Duodenal mucosa (tissue), 2 donors: ENCODE measurements around the gene DYNC1H1.
"Not testable (repeated sequence)": the region's sequence is repeated elsewhere in the genome, so short reads cannot be mapped to it uniquely, and the experiment has no call there.

Source experiments
- H3K27ac ChIP-seq: one replicate; pipeline ENCODE4 v1.7.0; 2013; ENCODE audit warnings: low read depth, low read length
- H3K27me3 ChIP-seq, 2 donors: one replicate each; pipeline ENCODE4 v1.7.0; 2013; ENCODE audit warnings: low read length in 2 of 2, control low read depth in 1 of 2; ENCODE audit not compliant: insufficient read depth in 2 of 2, control insufficient read depth in 1 of 2
- H3K36me3 ChIP-seq, 2 donors: one replicate each; pipeline ENCODE4 v1.7.0; 2013; ENCODE audit warnings: low read length in 2 of 2, control low read depth in 1 of 2; ENCODE audit not compliant: insufficient read depth in 2 of 2, control insufficient read depth in 1 of 2
- H3K4me1 ChIP-seq, 2 donors: one replicate each; pipeline ENCODE4 v1.7.0; 2013; ENCODE audit warnings: low read length in 2 of 2, control low read depth in 1 of 2; ENCODE audit not compliant: insufficient read depth in 2 of 2, control insufficient read depth in 1 of 2
- H3K4me3 ChIP-seq, 2 donors: one replicate each; pipeline ENCODE4 v1.7.0; 2013; ENCODE audit warnings: low read length in 2 of 2, low read depth in 1 of 2
- H3K9ac ChIP-seq, 2 donors: one replicate each; pipeline ENCODE4 v1.7.0; 2013; ENCODE audit warnings: low read length in 2 of 2, low read depth in 1 of 2
- H3K9me3 ChIP-seq, 2 donors: one replicate each; pipeline ENCODE4 v1.7.0; 2013; ENCODE audit warnings: low read length in 2 of 2, control low read depth in 1 of 2; ENCODE audit not compliant: control insufficient read depth in 1 of 2

The DYNC1H1 gene

DNA sequence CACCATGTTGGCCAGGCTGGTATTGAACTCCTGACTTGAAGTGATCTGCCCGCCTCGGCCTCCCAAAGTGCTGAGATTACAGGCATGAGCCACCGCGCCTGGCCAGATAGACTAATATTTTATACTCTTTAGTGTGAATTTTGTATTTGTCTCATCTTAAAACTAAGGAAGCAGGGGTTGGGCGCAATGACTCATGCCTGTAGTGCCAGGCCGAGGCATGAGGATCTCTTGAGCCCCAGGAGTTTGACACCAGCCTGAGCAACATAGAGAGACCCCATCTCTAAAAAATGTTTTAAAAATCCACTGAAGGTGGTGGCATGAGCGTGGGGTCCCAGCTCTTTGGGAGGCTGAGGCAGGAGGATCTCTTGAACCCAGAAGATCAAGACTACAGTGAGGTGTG lies 9.0 kb downstream of the DYNC1H1 start:
- H3K27me3 ChIP-seq, result no peaks in the 10 kb centered on the region
- H3K9ac ChIP-seq, result no peak overlapping the region
- H3K9me3 ChIP-seq, result no peaks in the 10 kb centered on the region
- H3K4me1 ChIP-seq, result peaks cover 10 to 14% of the 10 kb centered on the region in 2 donors
- no peak overlapping the region for H3K27ac ChIP-seq
- peaks cover 11 to 34% of the 10 kb centered on the region in 2 donors for H3K36me3 ChIP-seq
- no peak overlapping the region for H3K4me3 ChIP-seq

DNA sequence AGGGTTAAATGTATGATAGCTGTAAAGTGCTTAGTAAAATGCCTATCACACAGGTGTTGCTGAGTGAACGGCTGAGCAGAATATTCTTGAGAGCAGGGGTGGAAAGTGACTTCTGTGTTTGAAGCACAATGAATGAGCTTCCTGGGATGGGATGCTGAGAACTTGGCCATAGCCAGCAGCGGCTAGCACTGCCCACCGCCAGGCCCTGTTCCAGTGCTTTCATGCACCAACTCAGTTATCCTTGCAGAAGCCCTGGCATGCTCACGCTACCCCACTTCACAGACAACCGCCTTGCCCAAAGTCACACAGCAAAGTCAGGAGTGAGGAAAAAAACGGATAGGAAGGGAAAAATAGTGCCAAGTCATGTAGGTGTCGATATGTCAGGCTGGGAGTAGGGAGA lies 10.9 kb downstream of the DYNC1H1 start:
- Histone ChIP-seq H3K9ac (no peak overlapping the region), H3K27ac (no peak overlapping the region), H3K36me3 (peaks cover 10 to 46% of the 10 kb centered on the region in 2 donors), H3K27me3 (no peaks in the 10 kb centered on the region), H3K9me3 (no peaks in the 10 kb centered on the region), H3K4me3 (no peak overlapping the region), H3K4me1 (peaks cover 10 to 14% of the 10 kb centered on the region in 2 donors)

DNA sequence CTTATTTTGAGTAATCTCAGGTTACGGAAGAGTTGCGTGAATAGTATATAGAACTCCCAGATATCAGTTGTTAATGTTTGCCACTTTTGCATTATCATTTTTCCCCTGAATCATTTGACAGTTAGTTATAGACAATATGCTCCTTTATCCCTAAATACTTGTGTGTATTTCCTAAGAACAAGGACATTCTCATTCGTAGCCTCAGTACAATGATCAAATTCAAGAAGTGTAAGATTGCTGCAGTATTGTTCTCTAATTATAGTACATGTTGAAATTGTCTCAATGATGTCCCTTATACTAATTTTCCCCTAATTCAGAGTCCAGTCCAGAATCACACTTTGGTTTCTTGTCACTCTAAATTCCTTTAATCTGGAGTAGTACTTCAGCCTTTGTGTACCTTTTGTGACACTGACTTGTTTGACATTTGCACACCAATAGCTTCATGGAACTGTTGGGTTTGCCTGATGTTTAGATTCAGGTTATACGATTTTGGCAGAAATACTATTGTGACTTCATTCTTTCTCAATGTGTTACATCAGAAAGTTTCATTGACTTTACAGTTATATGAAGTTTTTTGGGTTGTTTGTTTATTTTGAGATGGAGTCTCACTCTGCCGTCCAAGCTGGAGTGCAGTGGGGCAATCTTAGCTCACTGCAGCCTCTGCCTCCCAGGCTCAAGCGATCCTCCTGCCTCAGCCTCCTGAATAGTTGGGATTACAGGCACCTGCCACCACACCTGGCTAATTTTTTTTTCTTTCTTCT lies 13.1 kb downstream of the DYNC1H1 start:
- H3K36me3 ChIP-seq, result peaks cover 22 to 66% of the 10 kb centered on the region in 2 donors
- H3K27ac ChIP-seq, result no peak overlapping the region
- no peaks in the 10 kb centered on the region for H3K27me3 ChIP-seq
- H3K4me1 ChIP-seq, result peaks cover 4 to 5% of the 10 kb centered on the region in 2 donors
- no peak overlapping the region for H3K9ac ChIP-seq
- H3K4me3 ChIP-seq, result no peak overlapping the region
- no peaks in the 10 kb centered on the region for H3K9me3 ChIP-seq

DNA sequence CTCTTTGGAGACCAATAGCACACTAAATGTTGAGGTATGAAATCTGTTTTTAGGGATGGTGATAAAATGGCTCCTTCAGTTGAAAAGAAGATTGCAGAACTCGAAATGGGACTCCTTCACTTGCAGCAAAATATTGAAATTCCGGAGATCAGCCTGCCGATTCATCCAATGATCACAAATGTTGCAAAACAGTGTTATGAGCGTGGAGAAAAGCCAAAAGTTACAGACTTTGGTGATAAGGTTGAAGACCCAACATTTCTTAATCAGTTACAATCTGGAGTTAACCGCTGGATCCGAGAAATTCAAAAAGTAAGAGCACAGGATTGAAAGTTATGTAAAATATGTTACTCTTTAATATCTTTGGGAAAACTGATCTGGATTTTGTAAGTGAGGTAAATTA lies 15.3 kb downstream of the DYNC1H1 start:
- H3K4me1 ChIP-seq, result no peaks in the 10 kb centered on the region
- H3K9ac ChIP-seq, result no peak overlapping the region
- H3K36me3 ChIP-seq, result peaks cover 28 to 77% of the 10 kb centered on the region in 2 donors
- H3K27ac ChIP-seq, result no peak overlapping the region
- no peaks in the 10 kb centered on the region for H3K27me3 ChIP-seq
- H3K4me3 ChIP-seq, result no peak overlapping the region
- H3K9me3 ChIP-seq, result no peaks in the 10 kb centered on the region

DNA sequence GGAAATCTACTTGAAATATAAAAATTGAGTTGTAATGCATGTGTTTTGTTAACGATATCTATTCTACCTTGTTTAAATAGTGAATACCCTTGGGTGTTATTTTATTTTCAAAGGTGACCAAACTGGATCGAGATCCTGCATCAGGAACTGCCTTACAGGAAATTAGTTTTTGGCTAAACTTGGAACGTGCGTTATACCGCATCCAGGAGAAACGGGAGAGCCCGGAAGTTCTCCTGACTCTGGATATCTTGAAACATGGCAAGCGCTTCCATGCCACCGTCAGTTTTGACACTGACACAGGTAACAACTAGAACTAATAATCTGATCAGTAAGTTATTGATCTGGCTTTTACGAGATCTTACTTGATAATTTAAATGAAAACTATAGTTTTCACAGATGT lies 15.9 kb downstream of the DYNC1H1 start:
- Histone ChIP-seq H3K9me3 (no peaks in the 10 kb centered on the region), H3K4me1 (no peaks in the 10 kb centered on the region), H3K36me3 (peaks cover 28 to 76% of the 10 kb centered on the region in 2 donors), H3K27me3 (no peaks in the 10 kb centered on the region), H3K4me3 (no peak overlapping the region), H3K9ac (no peak overlapping the region), H3K27ac (no peak overlapping the region)

DNA sequence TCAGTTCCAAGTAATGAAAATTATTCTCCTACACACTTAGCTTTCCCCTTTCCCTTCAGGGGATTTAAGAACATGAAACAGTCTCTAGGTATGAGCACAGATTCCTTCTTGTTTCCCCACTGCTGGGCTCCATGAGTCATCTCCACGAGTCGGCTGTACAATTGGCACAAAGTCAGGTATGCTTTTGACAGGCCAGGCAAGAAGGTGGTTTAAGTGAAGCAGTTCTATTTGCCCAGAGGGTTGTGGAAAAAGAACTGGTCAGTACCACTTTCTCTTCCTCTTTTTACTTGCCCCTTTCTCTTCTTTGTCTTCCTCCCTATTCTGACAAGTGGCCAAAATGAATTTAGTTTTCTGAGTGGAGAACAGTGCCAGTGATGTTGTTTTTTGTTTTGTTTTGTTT lies 16.3 kb downstream of the DYNC1H1 start:
- H3K36me3 ChIP-seq, result peaks cover 31 to 78% of the 10 kb centered on the region in 2 donors
- H3K27me3 ChIP-seq, result no peaks in the 10 kb centered on the region
- no peak overlapping the region for H3K4me3 ChIP-seq
- no peak overlapping the region for H3K9ac ChIP-seq
- no peaks in the 10 kb centered on the region for H3K9me3 ChIP-seq
- no peak overlapping the region for H3K27ac ChIP-seq
- H3K4me1 ChIP-seq, result no peaks in the 10 kb centered on the region

DNA sequence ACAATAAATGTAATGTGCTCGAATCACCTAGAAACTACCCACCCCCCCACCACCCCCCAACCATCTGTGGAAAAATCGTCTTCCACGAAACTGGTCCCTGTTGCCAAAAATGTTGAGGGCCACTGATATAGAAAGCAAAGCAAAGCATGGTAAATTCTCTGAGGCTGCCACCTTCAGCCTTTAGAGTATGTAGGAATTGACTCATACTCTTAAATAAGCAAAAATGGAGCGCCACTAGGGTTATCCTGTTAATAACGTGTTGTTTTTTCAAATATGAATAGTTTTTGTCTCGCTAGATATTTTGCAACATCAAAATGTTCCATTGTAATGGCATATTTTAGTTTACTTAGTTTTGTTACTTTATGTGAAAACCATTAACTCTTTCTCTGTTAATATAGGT lies 18.2 kb downstream of the DYNC1H1 start:
- no peaks in the 10 kb centered on the region for H3K4me1 ChIP-seq
- no peak overlapping the region for H3K27ac ChIP-seq

DNA sequence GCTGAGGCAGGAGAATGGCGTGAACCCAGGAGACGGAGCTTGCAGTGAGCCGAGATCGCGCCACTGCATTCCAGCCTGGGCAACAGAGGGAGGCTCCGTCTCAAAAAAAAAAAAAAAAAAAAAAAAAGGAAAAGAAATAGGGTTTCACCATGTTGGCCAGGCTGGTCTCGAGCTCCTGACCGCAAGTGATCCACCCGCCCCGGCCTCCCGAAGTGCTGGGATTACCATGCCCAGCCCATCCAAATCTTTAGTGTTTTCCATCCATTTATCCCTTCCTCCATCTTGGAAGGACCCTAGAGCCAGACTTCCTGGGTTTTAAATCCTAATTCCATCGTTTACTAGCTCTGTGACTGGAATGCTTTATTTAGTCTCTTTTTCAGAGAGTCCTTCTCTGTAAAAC lies 20.5 kb downstream of the DYNC1H1 start:
- not testable (repeated sequence) for H3K9ac ChIP-seq, H3K4me1 ChIP-seq, H3K4me3 ChIP-seq, H3K27ac ChIP-seq, H3K9me3 ChIP-seq, H3K27me3 ChIP-seq
- peaks cover 62 to 86% of the 10 kb centered on the region in 2 donors for H3K36me3 ChIP-seq

More for the DNA sequence above, 18.2 kb downstream of the DYNC1H1 start:
- no peak overlapping the region for H3K9ac ChIP-seq
- H3K9me3 ChIP-seq, result no peaks in the 10 kb centered on the region
- no peaks in the 10 kb centered on the region for H3K27me3 ChIP-seq
- H3K36me3 ChIP-seq, result peaks cover 50 to 85% of the 10 kb centered on the region in 2 donors
- no peak overlapping the region for H3K4me3 ChIP-seq

DNA sequence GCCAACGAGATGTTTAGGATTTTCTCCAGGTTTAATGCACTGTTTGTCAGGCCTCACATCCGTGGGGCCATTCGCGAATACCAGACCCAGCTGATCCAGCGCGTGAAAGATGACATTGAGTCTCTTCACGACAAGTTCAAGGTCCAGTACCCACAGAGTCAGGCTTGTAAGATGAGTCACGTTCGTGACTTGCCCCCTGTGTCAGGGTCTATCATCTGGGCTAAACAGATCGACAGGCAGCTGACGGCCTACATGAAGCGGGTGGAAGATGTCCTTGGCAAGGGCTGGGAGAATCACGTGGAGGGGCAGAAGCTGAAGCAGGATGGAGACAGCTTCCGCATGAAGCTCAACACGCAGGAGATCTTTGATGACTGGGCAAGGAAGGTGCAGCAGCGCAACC lies 21.6 kb downstream of the DYNC1H1 start:
- H3K36me3 ChIP-seq, result peaks cover 58 to 82% of the 10 kb centered on the region in 2 donors
- H3K27ac ChIP-seq, result no peak overlapping the region
- H3K9ac ChIP-seq, result no peak overlapping the region
- no peaks in the 10 kb centered on the region for H3K27me3 ChIP-seq
- no peak overlapping the region for H3K4me3 ChIP-seq
- H3K9me3 ChIP-seq, result no peaks in the 10 kb centered on the region
- H3K4me1 ChIP-seq, result no peaks in the 10 kb centered on the region

DNA sequence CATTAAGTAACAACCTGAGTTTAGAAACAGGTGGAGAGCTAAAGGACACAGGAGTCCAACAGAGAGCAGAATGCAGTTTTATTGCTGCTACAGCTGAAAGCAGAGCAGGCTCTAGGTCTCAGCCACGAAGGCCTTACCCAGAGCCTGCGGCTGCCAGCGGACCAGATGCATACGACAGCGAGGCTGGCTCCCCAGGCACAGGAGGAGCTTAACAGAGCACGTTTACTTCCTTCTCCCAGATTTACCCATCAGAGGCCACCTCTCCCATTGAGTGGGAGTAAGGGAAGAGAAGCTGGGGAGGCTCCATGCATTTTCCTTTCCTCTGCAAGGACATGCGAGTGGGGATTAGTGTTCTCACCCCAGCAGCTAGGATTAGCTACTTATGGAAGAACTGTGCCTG lies 22.6 kb downstream of the DYNC1H1 start:
- Histone ChIP-seq H3K27me3 (no peaks in the 10 kb centered on the region), H3K9me3 (no peaks in the 10 kb centered on the region), H3K9ac (no peak overlapping the region), H3K36me3 (peaks cover 58 to 80% of the 10 kb centered on the region in 2 donors), H3K4me3 (no peak overlapping the region), H3K27ac (no peak overlapping the region), H3K4me1 (no peaks in the 10 kb centered on the region)
